ENCODE data around the gene CKS2.

CKS2 gene

GRCh38 chr9:89350988-89351557 lies 40.1 kb downstream of the CKS2 start:
- no peaks in the 10 kb centered on the region for H3K27me3 ChIP-seq (ENCODE audit: control insufficient read depth, low read length)
- no peaks in the 10 kb centered on the region for H3F3A ChIP-seq (ENCODE audit: control insufficient read depth, insufficient read depth)
- no peak overlapping the region for H3K4me3 ChIP-seq (ENCODE audit: low read length)
- no peaks in the 10 kb centered on the region for H3K9me2 ChIP-seq (replicated peaks; ENCODE audit: control insufficient read depth, low read length)
- no peaks in the 10 kb centered on the region for H3K79me2 ChIP-seq (ENCODE audit: control insufficient read depth, low read length)
- H3K9me3 ChIP-seq (ENCODE audit: control insufficient read depth, insufficient read depth, low read length): no peaks in the 10 kb centered on the region
- TF ChIP-seq CTCF (IDR thresholded peaks at IDR 0.05; ENCODE audit: low read depth, low read length, poor library complexity, severe bottlenecking) (no peak), EZH2phosphoT487 (IDR thresholded peaks at IDR 0.05; ENCODE audit: borderline replicate concordance, low read length) (no peak)
- H4K20me1 ChIP-seq (ENCODE audit: control insufficient read depth, insufficient read depth, low read depth, low read length): no peaks in the 10 kb centered on the region
- H3K4me1 ChIP-seq (ENCODE audit: control insufficient read depth, low read length): no peaks in the 10 kb centered on the region
- H3K27ac ChIP-seq (ENCODE audit: low read depth, low read length): no peak overlapping the region
- no peak overlapping the region for H3K4me2 ChIP-seq (ENCODE audit: low read length)
- peaks cover 98% of the 10 kb centered on the region for H3K36me3 ChIP-seq (ENCODE audit: control insufficient read depth, low read length)

GRCh38 chr9:89351584-89352300 lies 40.7 kb downstream of the CKS2 start:
- Histone ChIP-seq H3K4me2 (ENCODE audit: low read length) (no peak overlapping the region), H3F3A (ENCODE audit: control insufficient read depth, insufficient read depth) (no peaks in the 10 kb centered on the region), H3K36me3 (ENCODE audit: control insufficient read depth, low read length) (peaks cover 98% of the 10 kb centered on the region), H3K79me2 (ENCODE audit: control insufficient read depth, low read length) (no peaks in the 10 kb centered on the region), H3K27me3 (ENCODE audit: control insufficient read depth, low read length) (no peaks in the 10 kb centered on the region), H3K4me3 (ENCODE audit: low read length) (no peak overlapping the region), H3K4me1 (ENCODE audit: control insufficient read depth, low read length) (no peaks in the 10 kb centered on the region), H3K27ac (ENCODE audit: low read depth, low read length) (no peak overlapping the region), H4K20me1 (ENCODE audit: control insufficient read depth, insufficient read depth, low read depth, low read length) (no peaks in the 10 kb centered on the region), H3K9me3 (ENCODE audit: control insufficient read depth, insufficient read depth, low read length) (no peaks in the 10 kb centered on the region), H3K9me2 (replicated peaks; ENCODE audit: control insufficient read depth, low read length) (no peaks in the 10 kb centered on the region)
- TF ChIP-seq EZH2phosphoT487 (IDR thresholded peaks at IDR 0.05; ENCODE audit: borderline replicate concordance, low read length): no peak
- TF ChIP-seq CTCF (IDR thresholded peaks at IDR 0.05; ENCODE audit: low read depth, low read length, poor library complexity, severe bottlenecking): no peak

- TF ChIP-seq CTCF (IDR thresholded peaks at IDR 0.05; ENCODE audit: low read depth, low read length, poor library complexity, severe bottlenecking): no peak
- TF ChIP-seq EZH2phosphoT487 (IDR thresholded peaks at IDR 0.05; ENCODE audit: borderline replicate concordance, low read length): no peak
- H3K9me2 ChIP-seq (replicated peaks; ENCODE audit: control insufficient read depth, low read length): no peaks in the 10 kb centered on the region
- H3K4me3 ChIP-seq (ENCODE audit: low read length): no peak overlapping the region
- no peak overlapping the region for H3K4me2 ChIP-seq (ENCODE audit: low read length)
- H3K79me2 ChIP-seq (ENCODE audit: control insufficient read depth, low read length): no peaks in the 10 kb centered on the region
- no peaks in the 10 kb centered on the region for H4K20me1 ChIP-seq (ENCODE audit: control insufficient read depth, insufficient read depth, low read depth, low read length)
- H3K27me3 ChIP-seq (ENCODE audit: control insufficient read depth, low read length): no peaks in the 10 kb centered on the region
- peaks cover 99% of the 10 kb centered on the region for H3K36me3 ChIP-seq (ENCODE audit: control insufficient read depth, low read length)
- no peaks in the 10 kb centered on the region for H3K4me1 ChIP-seq (ENCODE audit: control insufficient read depth, low read length)
- H3K9me3 ChIP-seq (ENCODE audit: control insufficient read depth, insufficient read depth, low read length): no peaks in the 10 kb centered on the region
- H3K27ac ChIP-seq (ENCODE audit: low read depth, low read length): no peak overlapping the region
- no peaks in the 10 kb centered on the region for H3F3A ChIP-seq (ENCODE audit: control insufficient read depth, insufficient read depth)
Measured at GRCh38 chr9:89352451-89352850, 41.5 kb downstream of the CKS2 start.
